ENCODE measurements around the gene CERT1.
"Not testable (repeated sequence)": the region's sequence is repeated elsewhere in the genome, so short reads cannot be mapped to it uniquely, and the experiment has no call there.

The CERT1 gene

GRCh38 chr5:75523275-75523674 is 11.8 kb upstream of the CERT1 start:
- no peak for DNase-seq

DNA sequence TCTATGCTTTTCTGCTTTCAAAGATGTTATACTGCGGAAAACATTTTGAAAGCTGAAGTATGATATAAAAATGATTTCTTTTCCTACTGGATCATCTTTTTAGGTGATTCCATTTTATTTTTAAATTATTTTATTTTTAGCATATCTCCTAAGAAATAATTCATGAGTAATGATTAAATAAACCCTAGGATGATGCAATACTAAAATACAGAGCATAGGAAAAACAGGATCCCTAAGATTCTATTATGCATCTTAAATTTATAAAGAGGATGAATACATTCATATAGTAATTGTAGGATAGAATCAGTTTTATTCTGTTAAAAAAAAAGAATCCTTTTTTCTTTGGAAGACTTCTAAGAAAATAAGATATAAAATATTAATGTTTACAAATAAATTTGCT is 11.1 kb upstream of the CERT1 start:
- no peak for DNase-seq

- no peak for DNase-seq
These were observed 10.6 kb upstream of the CERT1 start for GRCh38 chr5:75522025-75522424.

DNA sequence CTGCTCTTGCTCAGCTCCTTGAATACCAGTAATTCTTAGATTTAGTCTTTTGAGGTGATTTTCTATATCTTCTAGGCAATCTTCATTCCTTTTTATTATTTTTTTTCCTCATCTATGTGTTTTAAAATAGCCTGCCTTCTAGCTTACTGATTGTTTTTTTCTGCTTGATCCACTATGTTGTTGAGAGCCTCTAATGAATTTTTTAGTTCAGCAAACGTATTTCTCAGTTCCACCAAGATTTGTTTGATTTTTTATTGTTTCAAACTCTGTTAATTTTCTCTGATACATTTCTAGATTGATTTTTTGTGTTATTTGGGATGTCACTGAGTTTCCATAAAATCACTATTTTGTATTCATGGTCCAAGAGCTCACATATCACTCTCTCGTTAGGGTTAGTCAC is 9.8 kb upstream of the CERT1 start:
- DNase-seq: no peak

DNA sequence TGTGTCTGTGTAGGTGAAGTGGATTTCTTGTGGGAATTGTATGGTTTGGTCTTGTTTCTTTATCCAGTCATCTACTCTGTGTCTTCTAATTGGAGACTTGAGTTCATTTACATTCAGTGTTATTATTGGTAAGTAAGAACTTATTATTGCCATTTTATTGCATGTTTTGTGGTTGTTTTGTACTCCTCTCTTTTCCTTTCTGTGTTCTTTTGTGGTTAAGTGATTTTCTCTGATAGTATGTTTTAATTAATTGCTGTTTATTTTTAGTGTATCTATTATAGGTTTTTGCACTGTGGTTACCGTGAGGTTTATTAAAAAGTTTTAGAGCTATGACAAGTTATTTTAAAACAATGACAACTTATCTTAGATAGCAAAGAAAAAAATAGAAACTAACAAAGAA is 8.3 kb upstream of the CERT1 start:
- no peak for DNase-seq

DNA sequence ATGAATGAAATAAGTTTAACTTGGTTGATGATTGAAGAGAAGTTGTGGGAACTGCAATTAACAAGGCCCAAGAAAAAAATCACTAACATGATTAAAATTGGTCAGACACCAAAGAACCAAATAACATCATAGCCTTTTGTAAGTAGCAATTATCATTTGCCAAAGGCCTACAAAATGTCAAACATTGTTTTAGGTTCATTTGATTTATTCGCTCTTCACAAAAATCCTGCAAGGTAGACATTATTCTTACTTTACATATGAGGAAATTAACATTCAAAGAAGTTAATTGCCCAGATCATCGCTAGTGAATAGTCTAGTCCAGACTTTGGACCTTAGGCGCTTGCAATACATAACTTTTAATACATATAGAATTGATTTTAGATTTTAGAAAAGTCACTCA is 2.9 kb upstream of the CERT1 start:
- DNase-seq: no peak

DNA sequence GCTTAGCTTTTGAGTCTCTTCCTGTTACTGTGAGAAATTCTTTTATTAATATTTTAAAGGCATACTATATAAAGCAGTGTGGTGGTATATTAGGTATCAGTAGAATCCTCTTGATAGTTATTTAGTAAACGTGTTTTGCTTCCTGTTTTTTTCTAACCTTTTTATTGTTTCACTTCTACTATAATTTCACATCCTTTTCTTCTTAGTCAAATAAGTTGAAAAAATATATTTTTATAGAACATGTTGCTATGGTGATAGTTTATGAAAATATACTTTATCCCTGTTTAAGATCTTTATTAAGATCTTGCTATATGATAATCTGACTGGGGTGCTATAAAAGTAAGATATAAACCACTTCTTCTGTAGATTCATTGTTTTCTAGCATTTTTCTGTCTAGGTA is 2.4 kb upstream of the CERT1 start:
- no peak for DNase-seq

DNA sequence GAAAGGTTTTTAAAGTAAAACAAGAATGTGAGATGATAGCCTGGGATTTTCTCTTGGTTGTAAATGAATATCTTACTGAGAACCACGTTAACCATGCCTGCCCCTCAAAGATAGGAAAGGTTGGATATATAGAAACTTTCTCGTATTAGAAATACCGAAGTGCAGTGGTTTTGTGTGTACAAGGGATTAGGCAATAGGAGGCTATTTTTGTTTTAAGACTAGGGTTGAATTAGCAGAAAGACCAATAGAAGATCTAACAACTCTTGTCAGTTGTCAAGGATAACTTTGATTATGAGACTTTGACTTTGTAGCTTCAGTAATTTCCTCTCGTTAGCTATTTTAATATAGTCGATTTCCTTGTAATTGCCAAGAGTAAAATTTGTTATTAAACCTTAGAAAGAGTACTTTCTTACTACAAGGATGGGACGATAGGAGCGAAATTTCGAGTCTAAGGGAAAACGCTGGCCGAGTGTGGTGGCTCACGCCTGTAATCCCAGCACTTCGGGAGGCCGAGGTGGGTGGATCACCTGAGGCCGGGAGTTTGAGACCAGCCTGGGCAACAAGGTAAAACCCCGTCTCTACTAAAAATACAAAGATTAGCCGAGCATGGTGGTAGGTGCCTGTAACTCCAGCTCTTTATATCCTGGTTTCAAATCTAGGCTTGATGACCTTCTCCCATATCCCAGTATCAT is 1.1 kb upstream of the CERT1 start:
- DNase-seq: no peak

DNA sequence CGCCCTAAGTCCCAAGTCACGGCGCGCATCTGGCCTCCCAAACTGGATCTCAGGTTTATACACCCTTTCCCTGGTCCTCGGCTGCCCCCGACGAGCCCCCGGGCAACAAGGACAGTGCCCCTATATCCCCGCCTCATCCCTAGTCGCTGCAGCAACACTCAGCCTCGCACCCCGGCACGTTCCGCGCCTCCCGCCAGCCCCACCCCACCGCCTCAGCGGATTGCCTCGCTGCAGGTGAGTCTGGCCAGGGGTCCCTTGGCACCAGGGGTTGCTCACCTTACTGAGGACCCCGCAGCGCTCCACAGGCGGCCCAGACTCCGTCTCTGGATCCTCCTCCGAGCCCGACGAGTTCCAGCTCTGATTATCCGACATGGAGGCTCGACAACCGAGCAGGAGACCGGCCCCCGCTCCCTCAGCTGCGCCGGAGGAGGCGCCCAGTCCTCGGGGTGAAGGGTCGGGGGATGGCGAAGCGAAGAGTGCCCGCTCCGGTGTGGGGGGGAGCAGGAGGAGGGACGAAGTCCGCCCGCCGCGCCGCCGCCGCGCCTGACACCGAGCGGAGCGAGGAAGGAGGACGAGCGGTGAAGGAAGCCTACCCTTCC is 494 bp downstream of the CERT1 start:
- no peak for DNase-seq

DNA sequence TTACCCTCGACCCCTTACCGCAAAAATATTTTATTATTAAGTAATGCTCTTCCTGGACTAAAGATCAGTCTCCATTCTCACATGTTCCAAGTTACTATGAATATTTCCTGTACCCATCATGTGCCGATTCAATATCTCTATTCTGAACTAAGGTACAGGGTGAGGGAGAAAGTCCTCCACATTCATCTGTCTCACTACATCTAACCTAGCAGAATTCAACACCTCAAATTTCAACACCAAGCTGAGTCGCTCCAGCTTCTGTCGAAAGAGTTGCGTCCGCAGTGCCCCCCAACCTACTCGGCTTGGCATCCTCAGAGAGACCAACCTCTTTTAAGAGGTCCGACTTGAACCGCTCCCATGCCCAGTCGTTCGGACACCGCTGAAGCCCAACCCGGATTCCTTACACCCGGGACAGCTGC is 1.0 kb downstream of the CERT1 start:
- no peak for DNase-seq

- DNase-seq: no peak
These were observed 1.5 kb downstream of the CERT1 start for GRCh38 chr5:75509956-75510355.

DNA sequence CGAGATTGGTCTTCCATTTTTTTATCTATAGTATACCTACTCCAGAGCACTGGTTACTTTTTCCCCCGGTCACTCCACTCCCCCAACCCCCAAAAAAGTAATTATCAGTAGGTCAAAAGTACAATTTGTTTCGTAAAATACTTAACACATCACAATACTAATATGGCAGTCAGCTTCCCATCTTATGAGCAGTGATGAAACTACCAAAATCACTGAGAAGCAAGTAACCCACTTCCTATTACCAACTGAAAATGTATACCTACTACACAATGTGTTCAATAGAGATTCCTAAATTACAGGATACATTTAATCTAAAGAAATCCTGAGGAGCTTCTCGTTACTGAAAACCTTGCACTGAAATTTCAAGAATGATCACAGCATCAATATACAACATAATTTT is 1.9 kb downstream of the CERT1 start:
- DNase-seq: no peak

DNA sequence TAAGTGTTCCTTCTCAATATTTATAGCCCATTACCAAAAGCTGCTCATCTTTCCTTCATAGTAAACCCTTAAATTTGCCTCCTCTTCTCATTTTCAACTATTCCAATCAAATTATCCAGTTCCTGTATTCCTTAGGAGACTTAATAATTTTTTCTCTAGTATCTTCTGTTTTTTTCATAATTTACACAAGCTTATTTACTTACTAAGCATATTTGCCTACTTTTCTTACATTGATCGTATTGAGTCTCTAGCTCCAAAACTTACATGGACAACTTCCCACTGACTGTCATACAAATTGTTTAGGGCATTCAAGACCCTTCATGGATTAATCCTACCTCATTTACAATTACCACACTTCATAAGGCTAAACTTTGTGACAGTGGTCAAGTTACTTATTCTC is 3.6 kb downstream of the CERT1 start:
- DNase-seq: no peak

GRCh38 chr5:75505112-75505511 is 6.3 kb downstream of the CERT1 start:
- not testable (repeated sequence) for DNase-seq

DNA sequence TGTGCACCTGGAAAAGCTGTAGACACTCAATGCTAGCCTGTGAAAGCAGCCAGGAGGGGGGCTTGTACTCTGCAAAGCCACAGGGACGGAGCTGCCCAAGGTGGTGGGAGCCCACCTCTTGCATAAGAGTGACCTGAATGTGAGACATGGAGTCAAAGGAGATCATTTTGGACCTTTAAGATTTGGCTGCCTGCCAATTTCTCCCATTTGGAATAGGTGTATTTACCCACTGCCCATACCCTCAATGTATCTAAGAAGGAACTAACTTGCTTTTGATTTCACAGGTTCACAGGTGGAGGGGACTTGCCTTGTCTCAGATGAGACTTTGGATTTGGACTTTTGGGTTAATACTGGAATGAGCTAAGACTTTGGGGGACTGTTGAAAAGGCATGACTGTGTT is 12.6 kb downstream of the CERT1 start:
- DNase-seq: not testable (repeated sequence)

- no peak for DNase-seq
These were observed 13.1 kb downstream of the CERT1 start for GRCh38 chr5:75498208-75498777.

GRCh38 chr5:75496026-75496425 is 15.4 kb downstream of the CERT1 start:
- no peak for DNase-seq

- no peak for DNase-seq
These were observed 19.8 kb downstream of the CERT1 start for GRCh38 chr5:75491621-75492020.

GRCh38 chr5:75489847-75490246 is 21.6 kb downstream of the CERT1 start:
- not testable (repeated sequence) for DNase-seq

GRCh38 chr5:75484605-75485004 is 26.8 kb downstream of the CERT1 start:
- no peak for DNase-seq

DNA sequence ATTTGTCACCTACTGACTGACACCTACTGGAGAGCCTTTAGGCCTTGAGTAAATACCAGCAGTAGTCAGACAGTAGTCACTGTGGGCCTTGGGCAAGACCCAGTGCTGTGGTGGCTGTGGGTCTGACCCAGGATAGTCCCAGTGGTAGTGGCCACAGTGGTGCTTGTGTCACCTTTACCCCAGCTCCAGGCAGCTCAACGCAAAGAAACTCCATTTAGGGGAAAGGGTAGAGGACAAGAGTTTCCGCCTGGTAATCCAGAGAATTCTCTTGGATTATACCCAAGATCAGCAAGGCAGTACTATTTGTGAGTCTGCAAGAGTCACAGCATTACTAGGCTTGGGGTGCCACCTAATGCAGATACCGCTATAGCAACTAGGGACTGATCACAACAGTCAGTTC is 28.9 kb downstream of the CERT1 start:
- no peak for DNase-seq

DNA sequence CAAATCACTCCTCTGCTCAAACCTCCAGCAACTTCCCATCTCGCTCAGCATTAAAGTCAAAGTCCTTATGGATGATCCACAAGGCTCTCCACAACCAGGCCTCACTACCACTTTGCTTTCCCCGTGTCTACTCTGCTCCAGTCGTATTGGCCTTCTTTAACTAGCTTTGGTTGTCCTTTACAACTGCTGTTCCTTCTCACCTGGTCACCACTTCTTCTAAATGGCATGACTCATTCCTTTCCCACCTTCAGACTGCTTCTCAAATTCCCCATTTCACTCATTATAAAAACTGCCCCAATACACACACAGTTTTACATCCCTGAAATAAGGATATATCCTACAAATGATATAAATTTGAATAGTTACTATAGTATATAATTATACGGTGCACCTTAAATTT is 30.4 kb downstream of the CERT1 start:
- DNase-seq: no peak

GRCh38 chr5:75475364-75475763 is 36.1 kb downstream of the CERT1 start:
- no peak for DNase-seq

- DNase-seq: no peak
These were observed 38.0 kb downstream of the CERT1 start for GRCh38 chr5:75473463-75473862.

DNA sequence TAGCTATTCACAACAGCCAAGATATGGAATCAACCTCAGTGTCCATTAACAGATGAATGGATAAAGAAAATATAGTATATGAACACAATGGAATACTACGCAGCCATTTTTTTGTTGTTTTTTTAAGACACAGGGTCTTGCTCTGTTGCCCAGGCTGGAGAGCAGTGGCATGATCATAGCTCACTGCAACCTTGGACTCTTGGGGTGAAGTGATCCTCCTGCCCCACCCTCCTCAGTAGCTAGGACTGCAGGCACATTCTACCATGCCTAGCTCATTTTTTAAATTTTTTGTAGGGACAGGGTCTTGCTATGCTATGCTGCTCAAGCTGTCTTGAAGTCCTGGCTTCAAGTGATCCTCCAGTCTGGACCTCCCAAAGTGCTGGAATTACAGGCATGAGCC is 38.5 kb downstream of the CERT1 start:
- DNase-seq: no peak

All from NCI-H1694 treated with DMSO at 0.1 percent for 48 hours (cell line).